Inferior parietal cortex (tissue), 1 donor: ENCODE measurements around the gene NDST1.
"Not testable (repeated sequence)": the region's sequence is repeated elsewhere in the genome, so short reads cannot be mapped to it uniquely, and the experiment has no call there.

Source experiments
- DNase-seq: peaks from one replicate; pipeline ENCODE4 v3.0.0-alpha.2; 2016; ENCODE audit errors: extremely low spot score

Gene NDST1

GRCh38 chr5:150507474-150508276 is at the start of gene NDST1:
Gene NDST1 (plus strand): TSS chr5:150508131. CDS start chr5:150521255, 13,124 bp downstream.
- DNase-seq = no peak

GRCh38 chr5:150458802-150459557 is 49.0 kb upstream of the NDST1 start:
- peak; percentile 73 for DNase-seq

GRCh38 chr5:150460781-150461180 is 47.1 kb upstream of the NDST1 start:
- no peak for DNase-seq

GRCh38 chr5:150461231-150461630 is 46.7 kb upstream of the NDST1 start:
- no peak for DNase-seq

- no peak for DNase-seq
These were observed 43.3 kb upstream of the NDST1 start for GRCh38 chr5:150464554-150465012.

GRCh38 chr5:150465927-150466326 is 42.0 kb upstream of the NDST1 start:
- DNase-seq = no peak

GRCh38 chr5:150468206-150468605 is 39.7 kb upstream of the NDST1 start:
- DNase-seq = no peak

- DNase-seq = no peak
These were observed 38.0 kb upstream of the NDST1 start for GRCh38 chr5:150469718-150470469.

- DNase-seq = no peak
These were observed 34.1 kb upstream of the NDST1 start for GRCh38 chr5:150473673-150474358.

GRCh38 chr5:150476568-150476967 is 31.4 kb upstream of the NDST1 start:
- DNase-seq = not testable (repeated sequence)

GRCh38 chr5:150479416-150479815 is 28.5 kb upstream of the NDST1 start:
- no peak for DNase-seq

- no peak for DNase-seq
These were observed 26.3 kb upstream of the NDST1 start for GRCh38 chr5:150481708-150481965.

GRCh38 chr5:150481972-150482406 is 25.9 kb upstream of the NDST1 start:
- DNase-seq = no peak

GRCh38 chr5:150484964-150485692 is 22.8 kb upstream of the NDST1 start:
- DNase-seq = no peak

GRCh38 chr5:150485693-150486401 is 22.1 kb upstream of the NDST1 start:
- DNase-seq = no peak

GRCh38 chr5:150486402-150487198 is 21.3 kb upstream of the NDST1 start:
- no peak for DNase-seq

- peak; percentile 58 for DNase-seq
These were observed 20.5 kb upstream of the NDST1 start for GRCh38 chr5:150487199-150488061.

- DNase-seq = peak; percentile 57
These were observed 19.2 kb upstream of the NDST1 start for GRCh38 chr5:150488519-150489359.
